Forelimb muscle (tissue), 1 donor: Measurements from ENCODE around the gene PTPRF. TPM values are rescaled to one million over a fixed set of nuclear protein-coding genes. Genes with fewer than 3 reads are reported as not detected.
"Not testable (repeated sequence)": the region's sequence is repeated elsewhere in the genome, so short reads cannot be mapped to it uniquely, and the experiment has no call there.

Experiments used
- DNase-seq: peaks from one replicate; pipeline ENCODE4 v3.0.0-alpha.2; 2013; ENCODE audit warnings: low read depth
- polyA plus RNA-seq: library from polyadenylated mRNA; unstranded; fragments of 120-200 nt; gene quantifications from one replicate; pipeline ENCODE4 v1.2.1, GENCODE V29; 2013; ENCODE audit not compliant: insufficient read length

The PTPRF gene
- polyA plus RNA-seq, 1 donor = 10.4 TPM

DNA sequence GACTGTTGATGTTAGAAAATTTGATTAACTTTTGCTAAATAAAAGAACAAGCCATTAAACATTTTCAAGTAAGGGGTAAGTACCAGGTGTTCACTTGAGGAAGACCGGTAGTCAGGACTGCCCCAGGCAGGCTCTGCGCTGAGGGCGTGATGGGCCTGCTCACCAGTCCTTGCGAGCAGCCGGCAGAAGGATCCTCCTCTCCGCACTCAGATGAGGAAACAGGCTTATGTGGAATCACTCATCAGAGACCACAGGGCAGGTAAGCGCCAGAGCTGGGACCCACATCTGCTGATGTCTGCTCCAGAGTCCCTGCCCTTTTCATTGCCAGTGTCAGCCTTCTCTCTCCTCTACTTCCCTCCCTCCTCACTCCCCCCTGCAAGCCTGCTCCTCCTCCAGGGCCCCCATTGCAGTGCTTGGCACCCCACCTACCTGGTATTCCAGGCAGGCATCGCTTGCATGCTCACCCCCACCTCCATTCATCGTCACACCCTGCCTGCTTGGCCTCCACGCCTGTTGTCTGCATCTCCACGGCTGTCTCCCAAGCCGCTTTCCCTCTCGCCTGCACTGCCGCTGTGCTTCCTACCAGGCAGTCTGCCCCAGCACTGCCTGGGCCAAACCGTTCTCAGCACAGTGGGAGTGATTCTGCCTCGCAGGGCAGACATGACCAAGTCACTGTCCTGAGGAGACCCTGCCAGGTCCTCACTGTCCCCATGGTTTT is 94.5 kb downstream of the PTPRF start:
- DNase-seq = no peak

DNA sequence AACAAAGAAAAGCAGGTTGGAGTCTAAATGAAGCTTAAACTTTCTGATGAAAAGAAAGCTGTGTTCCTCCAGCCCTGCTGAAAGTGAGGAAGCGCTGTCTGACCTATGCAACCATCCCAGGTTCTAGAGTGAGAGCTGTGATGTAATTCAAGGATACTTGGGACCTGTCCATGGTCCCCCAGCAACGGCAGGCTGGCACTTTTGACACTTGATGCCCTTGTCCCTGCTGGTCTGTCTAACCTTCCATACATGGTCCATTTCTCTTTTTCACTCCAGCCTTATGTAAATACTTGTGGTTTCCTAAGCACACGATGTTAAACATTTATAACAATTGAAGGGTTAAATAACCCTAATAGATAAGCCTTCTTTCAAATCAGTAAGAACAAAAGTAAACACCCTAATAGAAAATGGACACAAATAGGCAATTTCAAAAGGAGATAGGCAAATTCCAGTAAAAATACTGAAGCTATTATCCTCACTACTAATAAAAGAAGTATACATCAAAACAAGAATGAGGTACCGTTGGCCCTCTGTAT is 101.5 kb downstream of the PTPRF start:
- no peak for DNase-seq

DNA sequence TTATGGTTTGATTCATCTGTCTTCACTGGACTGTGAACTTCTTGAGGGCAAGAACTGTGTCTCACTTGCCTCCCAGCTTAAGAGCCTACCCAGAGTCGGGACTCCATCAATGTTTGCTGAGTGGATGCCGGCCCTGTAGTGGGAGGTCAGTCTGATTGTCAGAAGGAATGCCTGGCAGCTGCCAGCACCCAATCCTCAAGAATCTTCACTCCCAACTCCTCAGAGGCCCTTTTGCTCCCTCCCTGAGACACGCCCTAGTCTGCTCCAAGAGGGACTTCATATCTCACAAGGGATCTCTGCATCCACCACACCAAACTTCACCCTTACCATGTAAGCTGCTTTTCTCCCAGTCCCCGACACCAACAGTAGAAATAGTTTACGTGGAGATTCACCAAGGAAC is 104.0 kb downstream of the PTPRF start:
- no peak for DNase-seq

DNA sequence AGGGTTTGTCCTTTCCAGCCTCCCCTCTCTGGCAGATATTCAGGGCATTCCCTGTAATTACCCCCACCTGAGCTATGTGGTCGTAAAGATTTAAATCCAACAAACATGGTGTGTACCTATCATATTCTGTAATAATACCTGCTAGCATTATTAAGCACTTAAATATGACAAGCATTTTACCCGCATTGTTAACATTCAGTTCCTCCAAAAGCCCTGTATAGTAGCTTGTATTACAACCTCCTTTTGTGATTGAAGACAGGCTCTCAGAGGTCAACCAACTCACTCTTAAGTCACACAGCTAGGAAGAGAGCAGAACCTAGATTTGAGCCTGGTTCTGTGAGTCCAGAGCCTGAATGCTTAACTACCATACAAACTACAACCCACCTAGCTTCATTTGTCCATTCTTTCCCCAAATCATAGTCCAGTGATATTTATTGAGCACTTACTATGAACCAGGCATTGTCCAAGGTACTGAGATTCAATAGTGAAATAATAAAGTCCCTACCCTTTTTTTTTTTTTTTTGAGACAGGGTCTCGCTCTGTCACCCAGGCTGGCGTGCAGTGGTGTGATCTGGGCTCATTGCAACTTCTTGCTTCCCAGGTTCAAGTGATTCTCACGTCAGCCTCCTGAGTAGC is 105.4 kb downstream of the PTPRF start:
- no peak for DNase-seq

DNA sequence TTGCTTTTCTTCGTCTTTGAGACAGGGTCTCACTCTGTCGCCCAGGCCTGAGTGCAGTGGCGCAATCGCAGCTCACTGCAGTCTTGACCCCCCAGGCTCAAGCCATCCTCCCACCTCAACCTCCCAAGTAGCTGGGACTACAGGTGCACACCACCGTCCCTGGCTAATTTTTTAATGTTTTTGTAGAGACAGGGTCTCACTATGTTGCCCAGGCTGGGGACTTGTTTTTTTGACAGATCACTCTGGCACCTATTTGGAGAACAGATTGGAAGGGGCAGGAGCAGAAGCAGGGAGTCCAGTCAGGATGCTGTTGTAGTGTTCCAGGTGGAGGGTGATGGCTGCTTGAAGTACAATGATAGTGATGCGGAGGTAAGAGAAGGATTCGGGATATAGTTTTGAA is 106.6 kb downstream of the PTPRF start:
- no peak for DNase-seq

DNA sequence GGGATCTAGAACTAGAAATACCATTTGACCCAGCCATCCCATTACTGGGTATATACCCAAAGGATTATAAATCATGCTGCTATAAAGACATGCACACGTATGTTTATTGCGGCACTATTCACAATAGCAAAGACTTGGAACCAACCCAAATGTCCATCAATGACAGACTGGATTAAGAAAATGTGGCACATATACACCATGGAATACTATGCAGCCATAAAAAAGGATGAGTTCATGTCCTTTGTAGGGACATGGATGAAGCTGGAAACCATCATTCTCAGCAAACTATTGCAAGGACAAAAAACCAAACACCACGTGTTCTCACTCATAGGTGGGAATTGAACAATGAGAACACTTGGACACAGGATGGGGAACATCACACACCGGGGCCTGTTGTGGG is 107.7 kb downstream of the PTPRF start:
- DNase-seq = not testable (repeated sequence)

DNA sequence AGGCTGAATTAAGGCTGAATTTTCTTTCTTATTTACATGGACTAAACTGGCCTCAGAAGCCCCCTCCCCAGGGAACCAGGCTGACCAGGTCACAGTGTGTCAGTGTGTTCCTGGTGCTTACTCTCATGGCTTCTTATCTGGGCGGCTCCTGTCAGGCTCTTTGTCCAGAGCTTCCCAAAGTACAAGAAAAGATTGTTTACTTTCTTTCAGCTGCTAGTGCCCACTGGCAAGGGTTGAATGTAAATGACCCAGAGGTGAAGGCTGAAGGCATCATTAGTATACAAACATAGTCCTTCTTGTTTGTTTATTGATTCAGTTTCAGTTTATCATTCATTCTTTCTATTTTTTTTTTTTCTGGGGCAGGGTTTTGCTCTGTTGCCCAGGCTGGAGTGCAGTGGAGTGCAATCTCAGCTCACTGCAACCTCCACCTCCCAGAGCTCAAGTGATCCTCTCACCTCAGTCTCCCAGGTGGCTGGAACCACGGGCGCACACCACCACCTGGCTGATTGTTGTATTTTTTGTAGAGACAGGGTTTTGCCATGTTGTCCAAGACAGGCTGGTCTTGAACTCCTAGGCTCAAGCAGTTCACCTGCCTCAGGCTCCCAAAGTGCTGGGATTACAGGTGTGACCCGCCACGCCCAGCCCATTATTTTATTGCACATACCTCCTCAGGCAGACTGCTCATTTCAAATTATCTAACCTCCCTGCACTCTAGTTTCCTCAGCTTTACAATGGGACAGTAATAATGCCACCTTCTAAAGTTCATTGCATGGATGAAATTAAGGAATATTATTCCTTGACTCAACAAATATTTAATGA is 109.5 kb downstream of the PTPRF start:
- DNase-seq = no peak

DNA sequence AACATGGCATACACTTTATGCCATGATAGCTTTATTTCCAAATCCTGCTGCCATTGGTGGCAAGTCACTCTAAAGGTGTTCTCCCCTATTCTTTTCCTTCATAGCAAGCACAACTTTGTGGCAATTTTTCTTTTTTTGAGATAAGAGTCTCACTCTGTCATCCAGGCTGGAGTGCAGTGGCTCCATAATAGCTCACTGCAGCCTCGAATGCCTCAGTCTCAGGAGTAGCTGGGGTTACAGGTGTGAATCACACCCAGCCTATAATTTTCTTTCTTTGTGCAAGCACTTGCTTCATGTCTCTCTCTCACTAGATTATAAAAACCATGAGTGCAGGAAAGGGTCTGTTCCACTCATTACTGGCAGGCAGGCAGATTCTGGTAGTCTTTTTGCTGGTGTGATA is 113.9 kb downstream of the PTPRF start:
- DNase-seq = no peak

DNA sequence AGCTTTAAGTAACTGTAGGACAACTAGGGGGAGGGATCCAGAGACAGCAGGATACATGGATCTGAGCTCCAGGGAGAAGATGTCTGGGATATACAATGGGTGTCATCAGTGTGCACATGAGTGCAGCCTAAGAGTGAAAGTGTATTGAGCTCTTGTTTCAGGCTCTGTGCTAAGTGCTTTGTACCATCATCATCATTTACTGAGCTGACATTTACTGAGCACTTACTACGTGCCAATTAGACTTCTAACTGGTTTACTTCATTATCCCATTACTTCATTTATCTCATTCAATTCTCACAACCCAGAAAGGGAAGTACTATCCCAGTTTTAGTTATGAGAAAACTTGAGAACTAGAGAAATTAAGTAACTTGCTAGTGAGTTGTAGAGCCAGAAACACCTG is 114.8 kb downstream of the PTPRF start:
- no peak for DNase-seq

DNA sequence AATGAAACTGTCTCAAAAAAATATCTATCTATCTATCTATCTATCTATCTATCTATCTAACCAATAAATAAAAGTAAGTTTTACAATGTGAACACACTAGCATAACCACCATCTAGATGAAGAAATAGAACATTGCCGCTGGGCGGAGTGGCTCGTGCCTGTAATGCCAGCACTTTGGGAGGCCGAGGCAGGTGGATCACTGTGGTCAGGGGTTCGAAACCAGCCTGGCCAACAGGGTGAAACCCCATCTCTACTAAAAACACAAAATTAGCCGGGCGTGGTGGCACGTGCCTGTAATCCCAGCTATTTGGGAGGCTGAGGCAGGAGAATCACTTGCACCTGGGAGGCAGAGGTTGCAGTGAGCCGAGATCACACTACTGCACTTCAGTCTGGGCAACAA is 116.6 kb downstream of the PTPRF start:
- DNase-seq = not testable (repeated sequence)

DNA sequence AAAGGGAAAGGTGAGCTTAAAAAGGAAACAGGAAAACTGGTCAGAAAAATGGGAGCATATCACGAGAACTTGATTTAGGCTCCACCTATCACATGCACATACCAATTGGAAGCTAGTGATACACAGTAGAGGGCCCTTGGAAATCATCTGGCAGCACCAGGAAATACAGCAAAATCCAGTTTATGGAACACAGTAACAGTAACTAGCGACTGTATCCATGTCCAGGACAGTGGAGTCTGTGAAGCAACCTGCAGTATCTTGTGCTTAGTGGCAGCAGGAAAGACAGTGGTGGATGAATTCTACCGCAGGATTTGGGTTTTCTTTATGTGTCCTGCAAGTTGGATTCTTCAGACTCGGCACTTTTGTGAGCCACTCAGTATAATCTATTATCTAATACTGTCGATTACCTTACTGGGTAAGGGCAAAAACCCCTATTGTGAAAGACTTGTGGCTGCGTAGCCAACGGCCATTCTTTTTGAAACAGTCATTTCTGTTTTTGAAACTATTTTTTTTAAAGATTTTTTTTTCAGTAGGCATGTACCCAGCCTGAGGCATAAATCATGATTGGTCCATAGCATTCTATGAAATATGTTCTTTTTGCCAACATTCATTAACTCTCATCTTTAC is 117.7 kb downstream of the PTPRF start:
- no peak for DNase-seq

DNA sequence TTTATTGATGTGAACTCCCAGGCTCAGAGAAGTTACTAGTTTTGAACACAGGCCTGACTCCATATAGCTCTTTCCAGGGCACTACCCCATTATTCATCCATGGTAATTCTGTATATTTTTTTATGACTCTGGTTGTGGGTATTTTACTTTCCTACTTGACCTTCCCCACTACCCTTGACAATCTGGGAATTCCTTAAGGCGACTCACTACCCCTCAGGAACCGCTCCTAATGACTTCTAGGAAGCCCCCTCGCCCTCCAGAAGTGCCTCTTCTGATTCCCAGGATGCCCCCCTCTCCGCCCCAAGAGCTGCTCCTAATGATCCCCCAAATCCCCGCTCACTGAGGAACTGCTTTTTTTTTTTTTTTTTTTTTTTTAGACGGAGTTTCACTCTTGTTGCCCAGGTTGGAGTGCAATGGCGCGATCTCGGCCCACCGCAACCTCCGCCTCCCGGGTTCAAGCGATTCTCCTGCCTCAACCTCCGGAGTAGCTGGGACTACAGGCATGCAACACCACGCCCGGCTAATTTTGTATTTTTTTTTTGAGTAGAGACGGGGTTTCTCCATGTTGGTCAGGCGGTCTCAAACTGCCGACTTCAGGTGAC is 118.3 kb downstream of the PTPRF start:
- DNase-seq = no peak

DNA sequence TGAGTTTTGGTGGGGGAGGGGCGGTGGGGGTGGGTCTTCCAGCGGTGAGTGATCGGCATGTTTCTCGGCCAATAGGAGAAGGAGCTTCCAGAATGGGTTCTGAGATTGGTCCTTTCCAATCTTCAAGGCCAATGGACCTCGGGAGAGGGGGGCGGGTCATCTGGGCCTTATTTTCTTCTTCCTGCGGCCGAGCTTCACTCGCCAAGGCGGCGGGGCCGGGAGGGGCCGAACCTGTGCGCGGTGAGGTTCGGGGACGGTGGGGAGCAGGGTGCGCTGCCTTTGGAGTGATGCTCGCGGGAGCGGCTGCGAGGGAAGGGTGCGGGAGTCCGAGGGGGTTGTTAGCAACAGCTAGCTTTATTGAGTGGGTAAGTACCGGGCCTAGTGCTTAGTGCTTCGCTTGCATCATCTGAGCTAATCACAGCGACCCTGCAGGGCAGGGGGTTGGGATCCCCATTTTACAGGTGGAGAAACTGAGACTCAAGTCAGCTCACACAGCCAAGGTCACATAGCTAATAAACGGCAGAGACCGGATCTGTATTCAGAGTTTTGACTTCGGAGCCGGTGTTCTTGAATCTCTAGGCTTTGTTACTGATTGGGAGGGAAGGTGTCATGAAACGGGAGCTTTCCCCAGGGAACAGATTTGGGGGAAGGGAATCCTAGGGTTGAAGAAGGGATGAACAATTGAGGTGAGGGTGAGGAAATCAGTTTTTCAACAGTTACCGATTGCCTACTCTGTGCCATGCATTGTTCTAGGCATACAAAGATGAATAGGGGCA is 119.8 kb downstream of the PTPRF start:
- DNase-seq = peak; percentile 97

DNA sequence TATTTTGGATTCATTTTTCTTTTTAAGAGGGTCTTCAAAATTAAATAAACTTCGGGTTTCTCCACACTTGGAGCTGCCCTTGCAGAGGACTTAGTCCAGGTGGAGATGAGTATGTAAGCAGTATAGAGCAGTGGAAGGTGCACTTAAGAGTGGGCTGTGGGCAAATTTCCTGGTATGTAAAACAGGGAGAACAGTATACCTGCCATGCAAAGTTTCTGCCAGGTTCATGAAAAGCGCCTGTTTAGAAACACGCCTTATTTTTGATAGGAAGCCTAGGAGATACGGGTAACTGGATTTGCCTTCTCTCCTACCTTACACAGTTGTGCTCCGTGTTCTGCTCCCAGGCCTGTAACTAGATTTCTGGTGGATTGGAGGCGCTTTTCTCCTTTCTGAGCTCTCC is 120.5 kb downstream of the PTPRF start:
- DNase-seq = no peak

DNA sequence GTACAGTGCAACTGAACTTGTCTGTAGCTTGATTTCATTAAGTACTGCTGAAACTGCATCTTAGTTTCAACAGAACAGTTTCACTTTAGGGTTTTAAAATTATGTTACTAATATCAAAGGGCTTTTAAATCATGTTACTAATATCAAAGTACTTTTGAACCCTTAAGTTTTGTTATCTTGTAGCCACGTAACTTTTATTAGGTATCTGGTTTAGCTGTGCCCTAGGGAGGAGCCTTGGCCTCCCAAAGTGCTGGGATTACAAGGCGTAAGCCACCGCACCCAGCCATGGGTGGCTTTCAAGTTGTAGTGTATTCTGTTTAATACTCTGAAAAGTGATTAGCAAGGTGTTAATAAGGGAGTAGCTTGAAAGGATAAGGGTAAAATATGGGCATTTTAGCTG is 121.2 kb downstream of the PTPRF start:
- no peak for DNase-seq

DNA sequence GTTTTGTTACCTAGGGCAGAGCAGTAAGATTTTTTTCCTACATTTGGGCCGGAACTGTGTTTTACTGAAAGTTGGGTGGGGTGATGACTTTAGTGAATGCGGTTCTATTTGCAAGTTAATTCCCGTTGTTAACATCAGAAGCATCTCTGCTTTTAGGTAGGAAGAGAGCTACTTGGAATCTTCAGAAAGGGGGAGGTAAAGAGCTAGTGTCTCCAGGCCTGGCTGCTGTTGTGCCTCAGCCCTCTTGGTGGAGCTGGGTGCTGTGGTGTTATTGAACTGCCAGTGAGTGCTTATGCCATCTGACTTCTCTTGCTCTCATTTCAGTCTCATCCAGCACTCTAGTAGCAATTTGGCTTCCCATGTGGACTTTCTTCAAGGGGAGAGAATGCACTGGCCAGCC is 122.7 kb downstream of the PTPRF start:
- DNase-seq = no peak

DNA sequence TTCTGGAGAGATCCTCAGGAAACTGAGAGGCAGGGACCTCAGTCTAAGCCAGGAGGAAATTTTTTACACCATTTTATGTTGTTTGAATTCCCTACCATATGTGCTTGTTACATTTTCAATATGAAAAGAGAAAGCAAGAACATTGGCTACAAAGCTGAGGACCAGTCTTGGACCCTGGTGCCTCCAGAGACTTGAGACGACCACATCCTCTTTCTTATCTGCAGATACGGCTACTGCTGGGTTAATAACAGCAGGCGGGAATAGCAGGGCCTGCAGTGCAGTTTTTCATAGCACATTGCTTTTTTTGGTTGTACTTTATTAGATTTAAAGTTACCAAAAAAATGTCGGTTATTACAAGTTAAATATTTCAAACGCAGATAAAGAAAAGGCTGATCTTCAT is 123.2 kb downstream of the PTPRF start:
- DNase-seq = no peak

DNA sequence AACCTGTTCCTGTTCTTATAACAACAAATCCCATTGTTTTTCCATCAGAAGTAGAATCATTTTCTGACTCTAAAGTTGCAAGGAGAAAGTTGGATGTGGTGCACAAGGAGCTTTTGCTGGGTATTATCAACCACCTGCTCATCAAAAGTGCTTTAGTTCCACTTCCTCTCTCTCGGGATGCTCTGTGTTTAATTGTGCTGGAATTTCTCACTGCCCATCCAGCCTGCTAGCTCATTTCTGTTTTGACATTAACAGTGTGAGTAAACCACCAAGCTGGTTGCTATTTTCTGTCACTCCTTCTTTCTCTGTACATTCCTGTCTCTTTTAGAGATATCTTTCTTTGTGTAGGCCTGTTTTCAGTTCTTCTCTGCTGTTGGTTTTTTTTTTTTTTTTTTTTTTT is 125.3 kb downstream of the PTPRF start:
- DNase-seq = no peak

DNA sequence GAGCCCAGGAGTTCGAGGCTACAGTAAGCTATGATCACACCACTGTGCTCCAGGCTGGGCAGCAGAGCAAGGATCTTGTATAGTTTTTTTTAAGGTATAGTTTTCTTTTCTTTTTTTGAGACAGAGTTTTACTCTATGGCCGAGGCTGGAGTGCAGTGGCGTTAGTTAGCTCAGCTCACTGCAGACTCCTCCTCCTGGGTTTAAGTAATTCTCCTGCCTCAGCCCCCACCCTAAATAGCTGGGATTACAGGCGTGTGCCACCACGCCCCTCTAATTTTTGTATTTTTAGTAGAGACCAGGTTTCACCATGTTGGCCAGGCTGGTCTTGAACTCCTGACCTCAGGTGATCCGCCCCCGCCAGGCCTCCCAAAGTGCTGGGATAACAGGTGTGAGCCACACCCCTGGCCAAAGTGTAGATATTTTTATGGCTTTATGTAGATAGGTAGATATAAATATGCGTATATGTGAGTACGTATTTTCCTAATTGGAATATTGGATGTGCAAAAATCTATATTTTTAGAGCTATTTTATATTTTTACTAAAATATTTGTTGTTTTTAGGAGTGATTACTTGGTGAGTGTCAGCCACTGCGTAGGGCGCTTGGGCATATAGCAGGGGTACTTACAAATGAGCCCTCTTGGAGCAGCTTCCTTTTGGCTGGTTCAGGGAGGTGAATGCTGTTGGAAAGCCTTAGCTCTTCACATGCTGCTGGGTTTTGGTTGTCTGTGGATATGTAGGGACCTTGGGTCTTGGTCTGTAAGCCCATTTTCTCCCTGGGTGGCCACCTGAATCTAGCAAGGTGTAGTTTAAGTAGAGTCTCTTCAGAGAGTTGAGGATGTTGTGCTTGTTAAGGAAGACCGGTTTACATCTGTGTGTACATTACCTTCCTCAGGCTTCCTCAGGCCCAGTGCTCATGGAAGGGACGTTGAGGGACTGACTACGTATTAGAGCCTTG is 128.8 kb downstream of the PTPRF start:
- DNase-seq = no peak

DNA sequence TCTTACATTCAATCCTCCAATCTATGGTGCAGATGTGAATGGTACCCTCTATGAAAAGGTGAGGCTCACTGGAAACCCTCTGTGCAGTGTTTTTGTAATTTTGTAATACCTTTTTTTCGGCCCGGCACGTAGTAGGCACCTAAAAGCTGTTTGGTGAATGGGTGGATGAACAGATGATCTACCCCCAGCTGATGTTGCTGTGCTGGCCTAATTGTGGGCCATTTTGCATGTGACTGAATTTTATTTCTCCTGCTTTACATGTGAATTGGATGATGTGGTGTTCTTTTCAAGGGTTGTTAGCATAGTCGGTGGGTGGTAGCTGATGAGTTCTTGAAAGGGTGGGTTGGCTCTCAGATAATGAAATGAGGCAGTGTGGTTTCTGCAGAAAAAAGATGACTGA is 129.7 kb downstream of the PTPRF start:
- DNase-seq = no peak
